GM12892 (cell line): ENCODE data around the gene APOC4.
A peak's percentile ranks its signal among the peaks of the same experiment; 100 is the strongest.

Experiments
- POLR2A ChIP-seq: IDR thresholded peaks from 2 replicates; pipeline ENCODE4 v1.6.1; 2011; ENCODE audit warnings: low read depth, low read length, control low read depth
- POLR2AphosphoS5 ChIP-seq: IDR thresholded peaks from 2 replicates; pipeline ENCODE4 v1.6.1; 2011; ENCODE audit warnings: low read depth, low read length, control low read depth

DNA sequence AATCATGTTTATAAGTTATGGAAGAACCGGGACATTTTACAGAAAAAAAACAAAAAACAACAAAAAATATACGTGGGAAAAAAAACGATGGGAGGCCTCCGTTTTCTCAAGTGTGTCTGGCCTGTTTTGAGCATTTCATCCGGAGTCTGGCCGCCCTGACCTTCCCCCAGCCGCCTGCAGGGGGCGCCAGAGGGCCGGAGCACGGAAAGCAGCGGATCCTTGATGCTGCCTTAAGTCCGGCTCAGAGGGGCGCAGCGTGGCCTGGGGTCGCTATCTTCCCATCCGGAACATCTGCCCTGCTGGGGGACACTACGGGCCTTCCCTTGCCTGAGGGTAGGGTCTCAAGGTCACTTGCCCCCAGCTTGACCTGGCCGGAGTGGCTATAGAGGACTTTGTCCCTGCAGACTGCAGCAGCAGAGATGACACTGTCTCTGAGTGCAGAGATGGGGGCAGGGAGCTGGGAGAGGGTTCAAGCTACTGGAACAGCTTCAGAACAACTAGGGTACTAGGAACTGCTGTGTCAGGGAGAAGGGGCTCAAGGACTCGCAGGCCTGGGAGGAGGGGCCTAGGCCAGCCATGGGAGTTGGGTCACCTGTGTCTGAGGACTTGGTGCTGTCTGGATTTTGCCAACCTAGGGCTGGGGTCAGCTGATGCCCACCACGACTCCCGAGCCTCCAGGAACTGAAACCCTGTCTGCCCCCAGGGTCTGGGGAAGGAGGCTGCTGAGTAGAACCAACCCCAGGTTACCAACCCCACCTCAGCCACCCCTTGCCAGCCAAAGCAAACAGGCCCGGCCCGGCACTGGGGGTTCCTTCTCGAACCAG lies 38.2 kb upstream of the APOC4 start:
- peak; percentile 68 for TF ChIP-seq POLR2A
- peak; percentile 68 for TF ChIP-seq POLR2AphosphoS5
